GM12873 (cell line): ENCODE data around the gene TRAF3IP1.

Experiments
- CTCF ChIP-seq: IDR thresholded peaks from 2 replicates; pipeline ENCODE4 v1.5.1; 2012; ENCODE audit warnings: low read depth, mild to moderate bottlenecking, moderate library complexity, low read length, control low read depth; ENCODE audit not compliant: insufficient read depth; ENCODE audit errors: missing control alignments

TRAF3IP1 gene

GRCh38 chr2:238339395-238339780 lies 19.1 kb downstream of the TRAF3IP1 start:
- no peak for TF ChIP-seq CTCF

- TF ChIP-seq CTCF, result no peak
These were observed 19.5 kb downstream of the TRAF3IP1 start for GRCh38 chr2:238339814-238340213.

- TF ChIP-seq CTCF, result no peak
These were observed 21.2 kb downstream of the TRAF3IP1 start for GRCh38 chr2:238341536-238341935.

GRCh38 chr2:238344035-238344434 lies 23.7 kb downstream of the TRAF3IP1 start:
- TF ChIP-seq CTCF, result no peak

GRCh38 chr2:238344517-238344916 lies 24.2 kb downstream of the TRAF3IP1 start:
- TF ChIP-seq CTCF, result no peak

GRCh38 chr2:238345297-238345968 lies 25.1 kb downstream of the TRAF3IP1 start:
- no peak for TF ChIP-seq CTCF

GRCh38 chr2:238346544-238346943 lies 26.2 kb downstream of the TRAF3IP1 start:
- no peak for TF ChIP-seq CTCF
